ENCODE results near the gene HYAL2. TPM values are rescaled to one million over a fixed set of nuclear protein-coding genes. Genes with fewer than 3 reads are reported as not detected.

Gene HYAL2
- total RNA-seq, 4 donors from 2014 or later, result 106 to 348 (median 175) TPM

- ATAC-seq (ENCODE audit: low FRiP score) (peak; percentile 50), DNase-seq (ENCODE audit: low spot score) (no peak)
- TF ChIP-seq CTCF (IDR thresholded peaks at IDR 0.05), result no peak
Observed at GRCh38 chr3:50364573-50365079, 42.1 kb upstream of the HYAL2 start.

GRCh38 chr3:50359760-50360110, 37.2 kb upstream of the HYAL2 start:
- ATAC-seq (ENCODE audit: low FRiP score) (no peak), DNase-seq (ENCODE audit: low spot score) (no peak)
- TF ChIP-seq CTCF (IDR thresholded peaks at IDR 0.05), result no peak

GRCh38 chr3:50358911-50359759, 36.6 kb upstream of the HYAL2 start, which contains the start of gene TMEM115:
Gene TMEM115 (minus strand): TSS chr3:50359521. CDS start chr3:50359063, 458 bp downstream.
- ATAC-seq (ENCODE audit: low FRiP score) (peak; percentile 97), DNase-seq (ENCODE audit: low spot score) (peak; percentile 80)

GRCh38 chr3:50358355-50358910, 35.9 kb upstream of the HYAL2 start:
- TF ChIP-seq CTCF (IDR thresholded peaks at IDR 0.05), result no peak
- no peak for DNase-seq (ENCODE audit: low spot score)
- no peak for ATAC-seq (ENCODE audit: low FRiP score)

More at GRCh38 chr3:50358911-50359759, 36.6 kb upstream of the HYAL2 start, which contains the start of gene TMEM115:
- TF ChIP-seq CTCF (IDR thresholded peaks at IDR 0.05), result no peak

- no peak for ATAC-seq (ENCODE audit: low FRiP score)
- TF ChIP-seq CTCF (IDR thresholded peaks at IDR 0.05), result no peak
- DNase-seq (ENCODE audit: low spot score), result no peak
Observed at GRCh38 chr3:50357481-50357880, 34.9 kb upstream of the HYAL2 start.

GRCh38 chr3:50356553-50356952, 34.0 kb upstream of the HYAL2 start:
- ATAC-seq (ENCODE audit: low FRiP score) (no peak), DNase-seq (ENCODE audit: low spot score) (no peak)
- no peak for TF ChIP-seq CTCF (IDR thresholded peaks at IDR 0.05)

All from omental fat pad (tissue), 4 donors.